ENCODE data around the gene NBL1. TPM values are rescaled to one million over a fixed set of nuclear protein-coding genes. Genes with fewer than 3 reads are reported as not detected.

The NBL1 gene
- total RNA-seq, 6 experiments from 2014 or later, result 89.6 to 182 (median 104) TPM

DNA sequence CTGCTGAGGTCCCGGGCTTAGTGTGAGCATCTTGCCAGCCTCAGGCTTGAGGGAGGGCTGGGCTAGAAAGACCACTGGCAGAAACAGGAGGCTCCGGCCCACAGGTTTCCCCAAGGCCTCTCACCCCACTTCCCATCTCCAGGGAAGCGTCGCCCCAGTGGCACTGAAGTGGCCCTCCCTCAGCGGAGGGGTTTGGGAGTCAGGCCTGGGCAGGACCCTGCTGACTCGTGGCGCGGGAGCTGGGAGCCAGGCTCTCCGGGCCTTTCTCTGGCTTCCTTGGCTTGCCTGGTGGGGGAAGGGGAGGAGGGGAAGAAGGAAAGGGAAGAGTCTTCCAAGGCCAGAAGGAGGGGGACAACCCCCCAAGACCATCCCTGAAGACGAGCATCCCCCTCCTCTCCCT is 13.4 kb downstream of the NBL1 start:
- Mint-ChIP-seq H3K36me3 (ENCODE audit: low read depth) (peaks cover 5% of the 10 kb centered on the region; the same call in 1 of the 2 replicates), H3K4me1 (ENCODE audit: low read depth) (peaks cover 51% of the 10 kb centered on the region), H3K27ac (no peak overlapping the region), H3K4me3 (no peak overlapping the region), H3K9me3 (no peaks in the 10 kb centered on the region), H3K27me3 (ENCODE audit: insufficient read depth) (peaks cover 4% of the 10 kb centered on the region)
- no peak for DNase-seq
- no peak for TF ChIP-seq CTCF (IDR thresholded peaks at IDR 0.05)

GRCh38 chr1:19658186-19658585 is 14.1 kb downstream of the NBL1 start:
- DNase-seq, result no peak

GRCh38 chr1:19661721-19662228 is 17.7 kb downstream of the NBL1 start:
- Mint-ChIP-seq H3K27ac (no peak overlapping the region), H3K4me1 (ENCODE audit: low read depth) (peaks cover 33% of the 10 kb centered on the region), H3K4me3 (no peak overlapping the region), H3K36me3 (ENCODE audit: low read depth) (no peaks in the 10 kb centered on the region; the same call in 1 of the 2 replicates), H3K27me3 (ENCODE audit: insufficient read depth) (peaks cover 28% of the 10 kb centered on the region), H3K9me3 (no peaks in the 10 kb centered on the region)
- DNase-seq, result peak; percentile 35
- TF ChIP-seq CTCF (IDR thresholded peaks at IDR 0.05), result peak; percentile 95

More at GRCh38 chr1:19658186-19658585, 14.1 kb downstream of the NBL1 start:
- no peak overlapping the region for H3K4me3 Mint-ChIP-seq
- peaks cover 50% of the 10 kb centered on the region for H3K4me1 Mint-ChIP-seq (ENCODE audit: low read depth)
- H3K9me3 Mint-ChIP-seq, result no peaks in the 10 kb centered on the region
- TF ChIP-seq CTCF (IDR thresholded peaks at IDR 0.05), result no peak
- 0 out of 2 replicates have a peak overlapping the region, but pooled peaks have one; percentile 13 for H3K27ac Mint-ChIP-seq
- peaks cover 8% of the 10 kb centered on the region for H3K27me3 Mint-ChIP-seq (ENCODE audit: insufficient read depth)
- peaks cover 5% of the 10 kb centered on the region; the same call in 1 of the 2 replicates for H3K36me3 Mint-ChIP-seq (ENCODE audit: low read depth)

DNA sequence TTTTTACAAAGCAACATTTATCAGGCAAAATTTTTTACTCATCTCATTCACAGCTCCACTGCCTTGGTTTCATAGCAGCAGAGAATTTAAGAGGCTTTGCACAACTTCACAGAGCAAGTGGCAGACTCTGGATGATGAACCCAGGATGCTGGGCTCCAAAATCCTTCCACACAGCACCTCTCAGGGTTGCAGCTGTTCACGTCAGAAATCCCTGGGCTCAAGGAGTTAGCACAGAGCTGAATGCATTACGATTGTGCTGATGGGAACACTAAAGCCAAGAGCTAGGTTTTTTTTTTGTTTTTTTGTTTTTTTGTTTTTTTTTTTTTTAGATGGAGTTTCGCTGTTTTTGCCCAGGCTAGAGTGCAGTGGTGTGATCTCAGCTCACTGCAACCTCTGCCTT is 18.2 kb downstream of the NBL1 start:
- no peak overlapping the region for H3K4me3 Mint-ChIP-seq
- no peak for DNase-seq
- no peaks in the 10 kb centered on the region; the same call in 1 of the 2 replicates for H3K36me3 Mint-ChIP-seq (ENCODE audit: low read depth)
- no peak for TF ChIP-seq CTCF (IDR thresholded peaks at IDR 0.05)
- H3K9me3 Mint-ChIP-seq, result no peaks in the 10 kb centered on the region
- no peak overlapping the region for H3K27ac Mint-ChIP-seq
- peaks cover 33% of the 10 kb centered on the region for H3K4me1 Mint-ChIP-seq (ENCODE audit: low read depth)
- peaks cover 34% of the 10 kb centered on the region for H3K27me3 Mint-ChIP-seq (ENCODE audit: insufficient read depth)

GRCh38 chr1:19664453-19665185 is 20.5 kb downstream of the NBL1 start, which contains the start of gene HTR6:
TSS of gene HTR6 (plus strand) at chr1:19664875. CDS start at chr1:19665754, 879 bp downstream.
- no peak for DNase-seq
- Mint-ChIP-seq H3K27ac (no peak within 1 kb of the TSS), H3K4me1 (ENCODE audit: low read depth) (peaks cover 29% of the 10 kb centered on the region), H3K36me3 (ENCODE audit: low read depth) (no peaks in the 10 kb centered on the region), H3K9me3 (no peaks in the 10 kb centered on the region), H3K4me3 (no peak within 1 kb of the TSS), H3K27me3 (ENCODE audit: insufficient read depth) (peaks cover 40% of the 10 kb centered on the region)
- TF ChIP-seq CTCF (IDR thresholded peaks at IDR 0.05), result no peak
